ENCODE data around the gene GPRC6A.

The GPRC6A gene

DNA sequence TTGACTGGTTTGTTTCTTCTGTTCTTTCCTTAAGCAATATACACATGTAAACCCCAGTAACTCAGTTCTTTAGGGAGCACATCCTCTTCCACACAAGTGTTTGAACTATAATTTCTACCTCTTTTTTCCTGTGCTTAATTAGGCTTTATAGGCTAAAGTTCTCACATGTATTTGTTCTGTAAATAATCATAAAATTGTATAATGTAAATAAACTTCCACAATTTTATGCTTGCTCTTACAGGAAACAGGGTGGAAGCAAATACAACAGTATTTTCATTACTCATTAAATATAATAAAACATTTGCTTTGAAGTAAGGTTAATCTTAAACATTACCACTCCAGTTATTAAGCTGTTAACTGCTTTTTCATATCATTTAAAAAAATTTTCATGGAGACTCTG, 26.9 kb downstream of the GPRC6A start:
- Histone ChIP-seq H3K4ac (ENCODE audit: low read depth in 1 of 2, low read length in 2 of 2) (no peak overlapping the region), H4K8ac (ENCODE audit: low read length) (no peak overlapping the region), H2BK120ac (ENCODE audit: low read depth, low read length) (no peak overlapping the region), H3K27ac (ENCODE audit: low read length, poor library complexity, severe bottlenecking) (no peak overlapping the region), H3K9me3 (ENCODE audit: control insufficient read depth, low read length) (no peaks in the 10 kb centered on the region), H2AK5ac (ENCODE audit: low read length, severe bottlenecking) (no peak overlapping the region), H3K36me3 (ENCODE audit: control insufficient read depth in 1 of 2, insufficient read depth in 2 of 2, low read depth in 1 of 2, low read length in 2 of 2) (no peaks in the 10 kb centered on the region), H3K23ac (ENCODE audit: low read length in 2 of 2) (no peak overlapping the region), H3K4me3 (ENCODE audit: insufficient read depth in 1 of 2, low read depth in 1 of 2, low read length in 2 of 2) (no peak overlapping the region), H3K4me2 (ENCODE audit: low read length, poor library complexity, severe bottlenecking) (no peak overlapping the region), H3K27me3 (ENCODE audit: control insufficient read depth in 1 of 2, insufficient read depth in 1 of 2, low read length in 2 of 2) (no peaks in the 10 kb centered on the region), H3K79me1 (replicated peaks; ENCODE audit: low read length, poor library complexity, severe bottlenecking) (no peaks in the 10 kb centered on the region), H2BK15ac (ENCODE audit: low read depth, poor library complexity, severe bottlenecking) (no peak overlapping the region), H3K18ac (ENCODE audit: low read depth in 1 of 2, low read length in 2 of 2) (no peak overlapping the region), H3K9ac (ENCODE audit: low read length) (no peak overlapping the region), H3K4me1 (ENCODE audit: control insufficient read depth, insufficient read depth, low read depth, low read length) (no peaks in the 10 kb centered on the region), H4K91ac (ENCODE audit: low read length) (no peak overlapping the region), H2AFZ (ENCODE audit: low read depth, low read length) (no peak overlapping the region), H3K14ac (ENCODE audit: low read length in 2 of 2) (no peak overlapping the region), H2BK12ac (ENCODE audit: low read length in 2 of 2) (no peak overlapping the region), H2BK5ac (ENCODE audit: low read depth, low read length, poor library complexity, severe bottlenecking) (no peak overlapping the region)
- DNase-seq = no peak

GRCh38 chr6:116799945-116800344, 28.9 kb downstream of the GPRC6A start:
- H4K91ac ChIP-seq (ENCODE audit: low read length) = no peak overlapping the region
- no peak for DNase-seq
- no peaks in the 10 kb centered on the region for H3K4me1 ChIP-seq (ENCODE audit: control insufficient read depth, insufficient read depth, low read depth, low read length)
- H3K27ac ChIP-seq (ENCODE audit: low read length, poor library complexity, severe bottlenecking) = no peak overlapping the region
- H3K27me3 ChIP-seq (ENCODE audit: control insufficient read depth in 1 of 2, insufficient read depth in 1 of 2, low read length in 2 of 2) = no peaks in the 10 kb centered on the region
- H2BK15ac ChIP-seq (ENCODE audit: low read depth, poor library complexity, severe bottlenecking) = no peak overlapping the region
- H3K36me3 ChIP-seq (ENCODE audit: control insufficient read depth in 1 of 2, insufficient read depth in 2 of 2, low read depth in 1 of 2, low read length in 2 of 2) = no peaks in the 10 kb centered on the region
- H3K9me3 ChIP-seq (ENCODE audit: control insufficient read depth, low read length) = no peaks in the 10 kb centered on the region
- no peaks in the 10 kb centered on the region for H3K79me1 ChIP-seq (replicated peaks; ENCODE audit: low read length, poor library complexity, severe bottlenecking)
- H4K8ac ChIP-seq (ENCODE audit: low read length) = no peak overlapping the region
- H3K18ac ChIP-seq (ENCODE audit: low read depth in 1 of 2, low read length in 2 of 2) = no peak overlapping the region
- H2BK12ac ChIP-seq (ENCODE audit: low read length in 2 of 2) = no peak overlapping the region
- no peak overlapping the region for H2AFZ ChIP-seq (ENCODE audit: low read depth, low read length)
- no peak overlapping the region for H2BK5ac ChIP-seq (ENCODE audit: low read depth, low read length, poor library complexity, severe bottlenecking)
- no peak overlapping the region for H3K23ac ChIP-seq (ENCODE audit: low read length in 2 of 2)
- H3K9ac ChIP-seq (ENCODE audit: low read length) = no peak overlapping the region
- H2BK120ac ChIP-seq (ENCODE audit: low read depth, low read length) = no peak overlapping the region
- no peak overlapping the region for H3K4me3 ChIP-seq (ENCODE audit: insufficient read depth in 1 of 2, low read depth in 1 of 2, low read length in 2 of 2)
- H3K4ac ChIP-seq (ENCODE audit: low read depth in 1 of 2, low read length in 2 of 2) = no peak overlapping the region
- H3K4me2 ChIP-seq (ENCODE audit: low read length, poor library complexity, severe bottlenecking) = no peak overlapping the region
- H2AK5ac ChIP-seq (ENCODE audit: low read length, severe bottlenecking) = no peak overlapping the region
- H3K14ac ChIP-seq (ENCODE audit: low read length in 2 of 2) = no peak overlapping the region

DNA sequence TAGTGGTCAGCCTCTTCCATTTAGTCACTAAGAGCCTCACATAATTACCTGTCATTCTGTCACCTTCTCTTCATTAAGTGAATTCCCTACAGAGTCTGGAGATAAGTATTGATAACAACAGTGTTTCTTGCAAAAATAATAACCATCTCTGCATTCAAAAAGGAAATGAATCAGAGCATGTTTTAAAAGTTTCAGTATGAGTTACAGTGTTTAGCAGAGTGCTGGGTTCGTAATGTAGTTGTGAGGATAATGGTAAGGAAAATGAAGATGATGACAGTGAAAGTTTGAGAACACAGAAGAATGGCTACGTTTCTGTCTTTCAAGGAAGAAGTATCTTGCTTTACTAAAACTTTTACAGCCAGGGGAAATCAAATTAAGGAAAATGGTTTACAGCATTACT, 31.3 kb downstream of the GPRC6A start:
- Histone ChIP-seq H3K79me1 (replicated peaks; ENCODE audit: low read length, poor library complexity, severe bottlenecking) (no peaks in the 10 kb centered on the region), H3K4me2 (ENCODE audit: low read length, poor library complexity, severe bottlenecking) (no peak overlapping the region), H3K27ac (ENCODE audit: low read length, poor library complexity, severe bottlenecking) (no peak overlapping the region), H2BK12ac (ENCODE audit: low read length in 2 of 2) (no peak overlapping the region), H2BK15ac (ENCODE audit: low read depth, poor library complexity, severe bottlenecking) (no peak overlapping the region), H3K4me3 (ENCODE audit: insufficient read depth in 1 of 2, low read depth in 1 of 2, low read length in 2 of 2) (no peak overlapping the region), H3K4me1 (ENCODE audit: control insufficient read depth, insufficient read depth, low read depth, low read length) (no peaks in the 10 kb centered on the region), H2BK5ac (ENCODE audit: low read depth, low read length, poor library complexity, severe bottlenecking) (no peak overlapping the region), H3K18ac (ENCODE audit: low read depth in 1 of 2, low read length in 2 of 2) (no peak overlapping the region), H2BK120ac (ENCODE audit: low read depth, low read length) (no peak overlapping the region), H4K91ac (ENCODE audit: low read length) (no peak overlapping the region), H3K36me3 (ENCODE audit: control insufficient read depth in 1 of 2, insufficient read depth in 2 of 2, low read depth in 1 of 2, low read length in 2 of 2) (no peaks in the 10 kb centered on the region), H3K23ac (ENCODE audit: low read length in 2 of 2) (no peak overlapping the region), H2AFZ (ENCODE audit: low read depth, low read length) (no peak overlapping the region), H3K27me3 (ENCODE audit: control insufficient read depth in 1 of 2, insufficient read depth in 1 of 2, low read length in 2 of 2) (peaks cover 0 to 6% of the 10 kb centered on the region in 2 experiments), H3K9ac (ENCODE audit: low read length) (no peak overlapping the region), H4K8ac (ENCODE audit: low read length) (no peak overlapping the region), H3K4ac (ENCODE audit: low read depth in 1 of 2, low read length in 2 of 2) (no peak overlapping the region), H3K9me3 (ENCODE audit: control insufficient read depth, low read length) (no peaks in the 10 kb centered on the region), H2AK5ac (ENCODE audit: low read length, severe bottlenecking) (no peak overlapping the region), H3K14ac (ENCODE audit: low read length in 2 of 2) (no peak overlapping the region)
- WGBS = 63% methylated on average over 1 of the region's 2 CpGs
- DNase-seq = no peak

GRCh38 chr6:116793224-116793623, 35.7 kb downstream of the GPRC6A start:
- Histone ChIP-seq H2BK5ac (ENCODE audit: low read depth, low read length, poor library complexity, severe bottlenecking) (no peak overlapping the region), H2AFZ (ENCODE audit: low read depth, low read length) (no peak overlapping the region), H2BK12ac (ENCODE audit: low read length in 2 of 2) (no peak overlapping the region), H3K4me3 (ENCODE audit: insufficient read depth in 1 of 2, low read depth in 1 of 2, low read length in 2 of 2) (no peak overlapping the region), H3K4me2 (ENCODE audit: low read length, poor library complexity, severe bottlenecking) (no peak overlapping the region), H3K36me3 (ENCODE audit: control insufficient read depth in 1 of 2, insufficient read depth in 2 of 2, low read depth in 1 of 2, low read length in 2 of 2) (no peaks in the 10 kb centered on the region), H2BK15ac (ENCODE audit: low read depth, poor library complexity, severe bottlenecking) (no peak overlapping the region), H3K23ac (ENCODE audit: low read length in 2 of 2) (no peak overlapping the region), H3K27ac (ENCODE audit: low read length, poor library complexity, severe bottlenecking) (no peak overlapping the region), H3K14ac (ENCODE audit: low read length in 2 of 2) (no peak overlapping the region), H3K9me3 (ENCODE audit: control insufficient read depth, low read length) (no peaks in the 10 kb centered on the region), H3K27me3 (ENCODE audit: control insufficient read depth in 1 of 2, insufficient read depth in 1 of 2, low read length in 2 of 2) (peaks cover 0 to 8% of the 10 kb centered on the region in 2 experiments), H2BK120ac (ENCODE audit: low read depth, low read length) (no peak overlapping the region), H3K79me1 (replicated peaks; ENCODE audit: low read length, poor library complexity, severe bottlenecking) (no peaks in the 10 kb centered on the region), H3K4ac (ENCODE audit: low read depth in 1 of 2, low read length in 2 of 2) (no peak overlapping the region), H3K4me1 (ENCODE audit: control insufficient read depth, insufficient read depth, low read depth, low read length) (no peaks in the 10 kb centered on the region), H4K91ac (ENCODE audit: low read length) (no peak overlapping the region), H3K18ac (ENCODE audit: low read depth in 1 of 2, low read length in 2 of 2) (no peak overlapping the region), H3K9ac (ENCODE audit: low read length) (no peak overlapping the region), H2AK5ac (ENCODE audit: low read length, severe bottlenecking) (no peak overlapping the region), H4K8ac (ENCODE audit: low read length) (no peak overlapping the region)
- 78% methylated on average over 1 of the region's 3 CpGs for WGBS
- DNase-seq = no peak
